B cell (primary cell): ENCODE data around the gene CCR5AS.

ENCODE experiments used
- ATAC-seq: fragments of 200-7000 bp; cut with Tn5 transposase; one replicate; pipeline ENCODE4 v1.10.0; 2021; ENCODE audit warnings: low read depth, mild to moderate bottlenecking, moderate number of reproducible peaks, moderate library complexity
- CTCF ChIA-PET: fragments of 350-600 bp; sonication (Branson Sonifier 250); formaldehyde crosslinking; loops from one replicate; lab custom pipeline; 2021; ENCODE audit warnings: antibody characterized with exemption, inconsistent platforms; lab: Charles Lee
- POLR2A ChIA-PET: fragments of 350-600 bp; sonication (Branson Sonifier 250); formaldehyde crosslinking; loops from one replicate; lab custom pipeline; 2021; ENCODE audit warnings: antibody characterized with exemption; lab: Charles Lee
- DNase-seq: peaks from one replicate; pipeline ENCODE4 v3.0.0; 2013
- H2AFZ ChIP-seq: 2 replicates; pipeline ENCODE4 v1.6.1; 2012; ENCODE audit warnings: mild to moderate bottlenecking, low read depth, low read length; ENCODE audit not compliant: insufficient read depth, poor library complexity, severe bottlenecking
- H3K27ac ChIP-seq, 2 donors: 1 replicate in 1 of 2; 2 replicates in 1 of 2; pipeline ENCODE4 v1.5.1; 2012 to 2013; ENCODE audit warnings: low read length in 2 of 2, mild to moderate bottlenecking in 2 of 2, moderate library complexity in 1 of 2
- H3K27me3 ChIP-seq, 4 experiments: fragments of 200-600 bp in 1 of 4; sonication (generic) in 1 of 4; replicated peaks in 1 of 4; 1 replicate in 2 of 4; 2 replicates in 2 of 4; pipeline versions ENCODE4 v1.6.1 to v1.7.0; 2013 to 2016; ENCODE audit warnings: low read length in 3 of 4, mild to moderate bottlenecking in 2 of 4, mixed read lengths in 1 of 4, moderate library complexity in 1 of 4; ENCODE audit not compliant: insufficient read depth in 4 of 4, control insufficient read depth in 3 of 4; ENCODE audit errors: control extremely low read depth in 1 of 4
- H3K36me3 ChIP-seq, 2 experiments: replicated peaks in 1 of 2; 1 replicate in 1 of 2; 2 replicates in 1 of 2; pipeline versions ENCODE4 v1.6.1 to v1.7.1; 2013; ENCODE audit warnings: low read length in 1 of 2; ENCODE audit not compliant: insufficient read depth in 2 of 2, control insufficient read depth in 1 of 2; ENCODE audit errors: control extremely low read depth in 1 of 2, extremely low read depth in 1 of 2
- H3K4me1 ChIP-seq, 2 donors: fragments of 200-600 bp in 1 of 2; sonication (generic) in 1 of 2; 1 replicate in 1 of 2; 2 replicates in 1 of 2; pipeline versions ENCODE4 v1.5.1 to v1.6.1; 2013 to 2017; ENCODE audit warnings: low read length in 2 of 2; ENCODE audit not compliant: control insufficient read depth in 2 of 2, insufficient read depth in 2 of 2
- H3K4me2 ChIP-seq: replicated peaks from 2 replicates; pipeline ENCODE3; 2012; ENCODE audit warnings: mild to moderate bottlenecking, low read depth, low read length; ENCODE audit not compliant: poor library complexity, severe bottlenecking
- H3K4me3 ChIP-seq, 5 experiments: fragments of 200-600 bp in 1 of 5; sonication (generic) in 1 of 5; 1 replicate in 3 of 5; 2 replicates in 2 of 5; pipeline versions ENCODE4 v1.5.1 to v1.7.0; 2011 to 2016; ENCODE audit warnings: low read length in 4 of 5, mild to moderate bottlenecking in 4 of 5, low read depth in 2 of 5, control low read depth in 1 of 5, moderate library complexity in 1 of 5; ENCODE audit not compliant: insufficient read depth in 1 of 5; ENCODE audit errors: control extremely low read depth in 1 of 5, extremely low read depth in 1 of 5
- H3K79me2 ChIP-seq: fragments of 200-600 bp; sonication (generic); one replicate; pipeline ENCODE4 v1.6.0; 2016; ENCODE audit warnings: low read length; ENCODE audit not compliant: control insufficient read depth, insufficient read depth
- H3K9ac ChIP-seq: fragments of 200-600 bp; sonication (generic); 2 replicates; pipeline ENCODE4 v1.6.1; 2017; ENCODE audit warnings: mild to moderate bottlenecking, low read length, moderate library complexity
- H3K9me3 ChIP-seq, 3 donors: one replicate each; pipeline versions ENCODE4 v1.6.1 to v1.7.1; 2013; ENCODE audit warnings: low read length in 2 of 3; ENCODE audit not compliant: control insufficient read depth in 2 of 3, insufficient read depth in 1 of 3; ENCODE audit errors: control extremely low read depth in 1 of 3
- H4K20me1 ChIP-seq: 2 replicates; pipeline ENCODE4 v1.6.0; 2012; ENCODE audit warnings: mild to moderate bottlenecking, low read length; ENCODE audit not compliant: insufficient read depth, control insufficient read depth, poor library complexity, severe bottlenecking
- H3K27ac Mint-ChIP-seq: one replicate; pipeline ENCODE4 v1.8.0; 2021; ENCODE audit warnings: mixed read lengths
- H3K27me3 Mint-ChIP-seq: one replicate; pipeline ENCODE4 v1.8.0; 2021; ENCODE audit warnings: mixed read lengths
- H3K4me1 Mint-ChIP-seq: one replicate; pipeline ENCODE4 v1.8.0; 2021; ENCODE audit warnings: mixed read lengths
- H3K4me3 Mint-ChIP-seq: one replicate; pipeline ENCODE4 v1.8.0; 2021; ENCODE audit warnings: mixed read lengths
- H3K9me3 Mint-ChIP-seq: one replicate; pipeline ENCODE4 v1.8.0; 2022; ENCODE audit warnings: mixed read lengths; ENCODE audit not compliant: insufficient read depth
- EZH2 ChIP-seq: IDR thresholded peaks from 2 replicates; pipeline ENCODE4 v1.6.1; 2012; ENCODE audit warnings: borderline replicate concordance, low read depth, mild to moderate bottlenecking, moderate library complexity, low read length; ENCODE audit not compliant: insufficient read depth, poor library complexity, severe bottlenecking
- WGBS: methylation state at CpG from one replicate; pipeline ENCODE4 v1.1.5; 2013; ENCODE audit warnings: missing lambda C conversion rate; ENCODE audit not compliant: insufficient coverage; 5-methylcytosine and 5-hydroxymethylcytosine counted together
- intact Hi-C: fragments of 100-400 bp; cut with micrococcal nuclease; formaldehyde crosslinking; loops from one replicate; pipeline ENCODE4 v1.10.0; 2022
- TF ChIP-seq, protein P1 (sequence below): fragments of 200-600 bp; IDR thresholded peaks from one replicate; pipeline ENCODE4 v1.8.0; 2022; ENCODE audit warnings: antibody characterized with exemption, mild to moderate bottlenecking

The CCR5AS gene

DNA sequence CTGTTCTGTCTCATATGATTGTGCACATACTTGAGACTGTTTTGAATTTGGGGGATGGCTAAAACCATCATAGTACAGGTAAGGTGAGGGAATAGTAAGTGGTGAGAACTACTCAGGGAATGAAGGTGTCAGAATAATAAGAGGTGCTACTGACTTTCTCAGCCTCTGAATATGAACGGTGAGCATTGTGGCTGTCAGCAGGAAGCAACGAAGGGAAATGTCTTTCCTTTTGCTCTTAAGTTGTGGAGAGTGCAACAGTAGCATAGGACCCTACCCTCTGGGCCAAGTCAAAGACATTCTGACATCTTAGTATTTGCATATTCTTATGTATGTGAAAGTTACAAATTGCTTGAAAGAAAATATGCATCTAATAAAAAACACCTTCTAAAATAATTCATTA, 31.1 kb downstream of the CCR5AS start:
- Histone ChIP-seq H3K27ac (no peak overlapping the region), H3K36me3 (no peaks in the 10 kb centered on the region), H3K4me1 (peaks cover 13 to 16% of the 10 kb centered on the region in 2 donors), H3K4me2 (no peak overlapping the region), H3K9me3 (no peaks in the 10 kb centered on the region), H4K20me1 (no peaks in the 10 kb centered on the region), H3K79me2 (no peaks in the 10 kb centered on the region), H3K27me3 (peaks cover 0 to 2% (median 0%) of the 10 kb centered on the region in 4 experiments), H3K4me3 (no peak overlapping the region), H2AFZ (no peak overlapping the region), H3K9ac (no peak overlapping the region)
- ChIA-PET POLR2A (no interaction called here), CTCF (interaction anchor here (2.0 to 2.2 kb wide), 2 partner anchors 54 to 100 kb away, joined by 4 to 13 read pairs; no protein-coding TSS in a partner anchor)
- WGBS = 0% methylated on average over 1 of the region's 2 CpGs
- ATAC-seq (no peak), DNase-seq (no peak)
- no peak for TF ChIP-seq EZH2
- TF ChIP-seq, protein P1, sequence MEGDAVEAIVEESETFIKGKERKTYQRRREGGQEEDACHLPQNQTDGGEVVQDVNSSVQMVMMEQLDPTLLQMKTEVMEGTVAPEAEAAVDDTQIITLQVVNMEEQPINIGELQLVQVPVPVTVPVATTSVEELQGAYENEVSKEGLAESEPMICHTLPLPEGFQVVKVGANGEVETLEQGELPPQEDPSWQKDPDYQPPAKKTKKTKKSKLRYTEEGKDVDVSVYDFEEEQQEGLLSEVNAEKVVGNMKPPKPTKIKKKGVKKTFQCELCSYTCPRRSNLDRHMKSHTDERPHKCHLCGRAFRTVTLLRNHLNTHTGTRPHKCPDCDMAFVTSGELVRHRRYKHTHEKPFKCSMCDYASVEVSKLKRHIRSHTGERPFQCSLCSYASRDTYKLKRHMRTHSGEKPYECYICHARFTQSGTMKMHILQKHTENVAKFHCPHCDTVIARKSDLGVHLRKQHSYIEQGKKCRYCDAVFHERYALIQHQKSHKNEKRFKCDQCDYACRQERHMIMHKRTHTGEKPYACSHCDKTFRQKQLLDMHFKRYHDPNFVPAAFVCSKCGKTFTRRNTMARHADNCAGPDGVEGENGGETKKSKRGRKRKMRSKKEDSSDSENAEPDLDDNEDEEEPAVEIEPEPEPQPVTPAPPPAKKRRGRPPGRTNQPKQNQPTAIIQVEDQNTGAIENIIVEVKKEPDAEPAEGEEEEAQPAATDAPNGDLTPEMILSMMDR = no peak
- Mint-ChIP-seq H3K4me3 (no peak overlapping the region), H3K4me1 (peaks cover 29% of the 10 kb centered on the region), H3K27me3 (peaks cover 3% of the 10 kb centered on the region), H3K27ac (no peak overlapping the region), H3K9me3 (no peaks in the 10 kb centered on the region)
- intact Hi-C loops = no loop called here

DNA sequence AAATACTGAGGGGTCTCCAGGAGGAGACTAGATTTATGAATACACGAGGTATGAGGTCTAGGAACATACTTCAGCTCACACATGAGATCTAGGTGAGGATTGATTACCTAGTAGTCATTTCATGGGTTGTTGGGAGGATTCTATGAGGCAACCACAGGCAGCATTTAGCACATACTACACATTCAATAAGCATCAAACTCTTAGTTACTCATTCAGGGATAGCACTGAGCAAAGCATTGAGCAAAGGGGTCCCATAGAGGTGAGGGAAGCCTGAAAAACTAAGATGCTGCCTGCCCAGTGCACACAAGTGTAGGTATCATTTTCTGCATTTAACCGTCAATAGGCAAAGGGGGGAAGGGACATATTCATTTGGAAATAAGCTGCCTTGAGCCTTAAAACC, 31.6 kb downstream of the CCR5AS start:
- ATAC-seq = no peak
- POLR2A ChIA-PET = no interaction called here
- Mint-ChIP-seq H3K9me3 (no peaks in the 10 kb centered on the region), H3K4me3 (no peak overlapping the region), H3K27me3 (peaks cover 3% of the 10 kb centered on the region), H3K4me1 (peaks cover 27% of the 10 kb centered on the region), H3K27ac (no peak overlapping the region)
- Histone ChIP-seq H2AFZ (no peak overlapping the region), H4K20me1 (no peaks in the 10 kb centered on the region), H3K4me3 (no peak overlapping the region), H3K4me2 (no peak overlapping the region), H3K27ac (no peak overlapping the region), H3K36me3 (no peaks in the 10 kb centered on the region), H3K9me3 (no peaks in the 10 kb centered on the region), H3K4me1 (peaks cover 10 to 12% of the 10 kb centered on the region in 2 donors), H3K27me3 (peaks cover 0 to 2% (median 0%) of the 10 kb centered on the region in 4 experiments), H3K79me2 (no peaks in the 10 kb centered on the region), H3K9ac (no peak overlapping the region)
- DNase-seq = no peak
- TF ChIP-seq EZH2 = no peak
- TF ChIP-seq, protein P1 = no peak
- intact Hi-C loops = no loop called here
- CTCF ChIA-PET = interaction anchor here (1.0 to 13.1 kb wide), 5 partner anchors 9 to 292 kb away, joined by 3 to 233 read pairs (median 4); no protein-coding TSS in a partner anchor
- no CpG with 5 or more reads among the region's 2 CpGs for WGBS
